Vagina (tissue), 2 donors: Measurements from ENCODE around the gene VPS13C.

Experiments used
- CTCF ChIP-seq, 3 experiments: fragments of 450-650 bp in 2 of 3; fragments of 200-600 bp in 1 of 3; sonication (generic) in 1 of 3; IDR thresholded peaks; one replicate each; pipeline ENCODE4 v1.5.1; 2017 to 2019; ENCODE audit warnings: antibody characterized with exemption in 3 of 3, mild to moderate bottlenecking in 2 of 3, moderate library complexity in 2 of 3
- POLR2A ChIP-seq, 2 donors: fragments of 450-650 bp; IDR thresholded peaks; one replicate each; pipeline ENCODE4 v1.6.1; 2017; ENCODE audit warnings: antibody characterized with exemption in 2 of 2, mild to moderate bottlenecking in 2 of 2, moderate library complexity in 2 of 2
- POLR2AphosphoS5 ChIP-seq, 2 donors: sonication (generic); formaldehyde crosslinking; IDR thresholded peaks; one replicate each; pipeline ENCODE4 v1.9.0; 2017; ENCODE audit warnings: antibody characterized with exemption in 2 of 2, mild to moderate bottlenecking in 2 of 2, low read depth in 1 of 2; ENCODE audit not compliant: insufficient read depth in 1 of 2

GRCh38 chr15:61819386-61819785, 240.9 kb downstream of the VPS13C start:
- TF ChIP-seq POLR2A (IDR thresholded peaks at IDR 0.05) (no peak), CTCF (IDR thresholded peaks at IDR 0.05) (no peak), POLR2AphosphoS5 (IDR thresholded peaks at IDR 0.05; ENCODE audit: insufficient read depth in 1 of 2, low read depth in 1 of 2) (no peak)
